K562 (cell line): Measurements from ENCODE around the gene MAGIX. TPM values are rescaled to one million over a fixed set of nuclear protein-coding genes. Genes with fewer than 3 reads are reported as not detected.

ENCODE experiments used
- AFF4 ChIP-seq: sonication (generic); formaldehyde crosslinking; IDR thresholded peaks from 2 replicates; pipeline ENCODE4 v1.8.0; 2023; ENCODE audit warnings: mild to moderate bottlenecking, missing genetic modification reagents
- DDX20 ChIP-seq: fragments of 450-650 bp; IDR thresholded peaks from 2 replicates; pipeline ENCODE4 v1.6.1; 2016; ENCODE audit warnings: missing genetic modification characterization, low read depth, mild to moderate bottlenecking, missing compliant biosample characterization, moderate library complexity
- DIDO1 ChIP-seq: fragments of 450-650 bp; IDR thresholded peaks from 2 replicates; pipeline ENCODE4 v1.6.1; 2016; ENCODE audit warnings: low read depth, missing biosample characterization, missing genetic modification characterization
- FOXM1 ChIP-seq, 2 experiments: fragments of 450-650 bp in 1 of 2; sonication (generic) in 1 of 2; formaldehyde crosslinking in 1 of 2; IDR thresholded peaks; 2 replicates each; pipeline versions ENCODE4 v1.6.1 to v1.9.0; 2017 to 2022; ENCODE audit warnings: low read depth in 2 of 2, mild to moderate bottlenecking in 2 of 2, missing genetic modification reagents in 1 of 2, moderate library complexity in 1 of 2
- FOXO4 ChIP-seq: fragments of 450-650 bp; formaldehyde crosslinking; IDR thresholded peaks from 2 replicates; pipeline ENCODE4 v1.4.0; 2020; ENCODE audit warnings: mild to moderate bottlenecking, moderate library complexity
- GTF2B ChIP-seq: IDR thresholded peaks from 2 replicates; pipeline ENCODE4 v1.6.1; 2011; ENCODE audit not compliant: insufficient read length; ENCODE audit errors: extremely low read depth
- XRCC5 ChIP-seq: fragments of 200-400 bp; formaldehyde crosslinking; IDR thresholded peaks from 2 replicates; pipeline ENCODE4 v1.6.1; 2017; ENCODE audit warnings: low read depth, mild to moderate bottlenecking, low read length
- ZNF561 ChIP-seq: fragments of 450-650 bp; formaldehyde crosslinking; conservative IDR thresholded peaks from 2 replicates; pipeline ENCODE4 v1.4.0; 2020; ENCODE audit warnings: mild to moderate bottlenecking, moderate library complexity
- ZNF77 ChIP-seq: fragments of 250-450 bp; sonication (Bioruptor Pico); IDR thresholded peaks from 2 replicates; pipeline ENCODE4 v1.5.0; 2020
- polyA plus RNA-seq, 8 experiments: library from polyadenylated mRNA; depleted of rRNA in 4 of 8; stranded (reverse) in 5 of 8; unstranded in 3 of 8; fragments of >200 nt; fragmentation: Nextera tagmentation in 2 of 8; fragmentation: Illumina TruSeq in 1 of 8; extraction: Ambion mirVana in 2 of 8; extraction: Trizol in 1 of 8; gene quantifications; 2 replicates each; pipeline versions ENCODE4 v1.2.1 to v1.2.3, GENCODE V29; 2011 to 2014; ENCODE audit warnings: inconsistent platforms in 1 of 8, missing spikeins in 1 of 8
- total RNA-seq, 7 experiments: library from RNA; depleted of rRNA in 6 of 7; stranded (reverse); fragments of >200 nt in 6 of 7; fragmentation: Illumina TruSeq in 2 of 7; extraction: Trizol in 2 of 7; gene quantifications; 2 replicates each; pipeline versions ENCODE4 v1.2.1 to v1.2.3, GENCODE V29; 2011 to 2021; ENCODE audit warnings: low replicate concordance in 1 of 7
- TF ChIP-seq, protein P1 (sequence below), 2 experiments: IDR thresholded peaks; 2 replicates each; pipeline ENCODE4 v1.6.1; 2011; ENCODE audit warnings: borderline replicate concordance in 1 of 2, control low read depth in 1 of 2, low read depth in 1 of 2, low read length in 1 of 2, mild to moderate bottlenecking in 1 of 2, mixed read lengths in 1 of 2, moderate library complexity in 1 of 2; ENCODE audit not compliant: insufficient read depth in 1 of 2, insufficient read length in 1 of 2, poor library complexity in 1 of 2, severe bottlenecking in 1 of 2; ENCODE audit errors: extremely low read depth in 1 of 2
- TF ChIP-seq, protein P2 (sequence below): fragments of 250-450 bp; sonication (Bioruptor Pico); IDR thresholded peaks from 2 replicates; pipeline ENCODE4 v1.4.0; 2020; ENCODE audit warnings: mild to moderate bottlenecking, moderate library complexity, borderline replicate concordance
- TF ChIP-seq, protein P3 (sequence below): fragments of 450-650 bp; formaldehyde crosslinking; IDR thresholded peaks from 2 replicates; pipeline ENCODE4 v1.4.0; 2020; ENCODE audit warnings: mild to moderate bottlenecking, moderate library complexity

The MAGIX gene
- total and polyA plus RNA-seq, 9 of the 15 experiments (the other 6 are each of a cell fraction or from before 2014, with no cell fraction given): 0.08 to 3.5 (median 0.47) TPM

DNA sequence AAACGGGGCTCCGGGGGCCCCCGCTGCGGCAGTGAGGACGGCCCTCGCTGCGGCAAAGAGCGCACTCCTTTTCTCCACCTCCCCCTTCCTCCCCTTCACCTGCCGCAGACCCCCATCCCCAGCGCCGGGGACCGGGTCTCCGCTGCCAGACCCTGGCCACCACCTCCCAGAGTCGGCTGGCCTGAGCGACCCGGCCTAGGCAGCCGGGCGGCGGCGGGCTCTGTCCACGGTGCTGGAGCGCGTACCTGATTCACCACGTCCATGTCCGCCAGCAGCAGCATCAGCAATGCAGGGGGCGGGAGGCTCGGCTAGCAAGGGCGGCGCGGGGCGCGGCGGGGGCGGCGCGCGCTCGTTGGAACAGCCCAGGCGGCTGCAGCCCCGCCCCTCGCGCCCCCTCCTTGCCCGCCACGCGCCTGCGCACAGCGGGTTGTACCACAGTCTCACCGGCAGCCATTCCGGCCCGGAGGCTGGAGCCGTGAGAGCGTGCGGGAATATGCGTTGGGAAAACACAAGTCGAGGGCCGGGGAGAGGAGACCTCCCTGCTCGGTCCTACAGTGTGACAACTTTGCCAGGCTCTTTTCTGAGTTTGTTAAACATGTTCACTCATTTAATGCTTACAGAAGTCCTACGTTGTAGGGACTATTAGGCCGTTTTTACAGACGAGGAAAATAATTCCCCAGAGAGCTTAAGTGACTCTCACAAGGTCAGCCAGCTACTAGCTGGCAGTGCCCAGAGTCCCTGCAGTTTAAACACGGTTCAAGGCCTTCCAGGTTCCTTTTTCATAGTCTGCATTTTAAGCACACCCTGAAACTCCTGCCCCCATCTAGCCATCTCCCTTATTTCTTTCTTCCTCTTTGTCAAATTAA lies 37.6 kb downstream of the MAGIX start, which contains the start of gene SYP (continued):
- TF ChIP-seq FOXM1 (IDR thresholded peaks at IDR 0.05; ENCODE audit: low read depth) (no peak), FOXM1 (CRISPR knock-in tag; IDR thresholded peaks at IDR 0.05; ENCODE audit: low read depth) (peak; percentile 83; the same call in 1 of the 2 replicates), DIDO1 (no peak), FOXO4 (CRISPR knock-in tag) (no peak), DDX20 (tag) (no peak), AFF4 (CRISPR knock-in tag) (peak; percentile 80; the same call in 1 of the 2 replicates), ZNF561 (CRISPR knock-in tag) (no peak), XRCC5 (peak; percentile 82; the same call in 1 of the 2 replicates), GTF2B (no peak), ZNF77 (no peak)
- TF ChIP-seq, protein P1, sequence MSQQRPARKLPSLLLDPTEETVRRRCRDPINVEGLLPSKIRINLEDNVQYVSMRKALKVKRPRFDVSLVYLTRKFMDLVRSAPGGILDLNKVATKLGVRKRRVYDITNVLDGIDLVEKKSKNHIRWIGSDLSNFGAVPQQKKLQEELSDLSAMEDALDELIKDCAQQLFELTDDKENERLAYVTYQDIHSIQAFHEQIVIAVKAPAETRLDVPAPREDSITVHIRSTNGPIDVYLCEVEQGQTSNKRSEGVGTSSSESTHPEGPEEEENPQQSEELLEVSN (IDR thresholded peaks at IDR 0.05; ENCODE audit: borderline replicate concordance in 1 of 2, extremely low read depth in 1 of 2, insufficient read depth in 1 of 2, insufficient read length in 1 of 2, low read depth in 1 of 2, low read length in 1 of 2, poor library complexity in 1 of 2, severe bottlenecking in 1 of 2): peak; percentile 30 to 55
- TF ChIP-seq, protein P2, sequence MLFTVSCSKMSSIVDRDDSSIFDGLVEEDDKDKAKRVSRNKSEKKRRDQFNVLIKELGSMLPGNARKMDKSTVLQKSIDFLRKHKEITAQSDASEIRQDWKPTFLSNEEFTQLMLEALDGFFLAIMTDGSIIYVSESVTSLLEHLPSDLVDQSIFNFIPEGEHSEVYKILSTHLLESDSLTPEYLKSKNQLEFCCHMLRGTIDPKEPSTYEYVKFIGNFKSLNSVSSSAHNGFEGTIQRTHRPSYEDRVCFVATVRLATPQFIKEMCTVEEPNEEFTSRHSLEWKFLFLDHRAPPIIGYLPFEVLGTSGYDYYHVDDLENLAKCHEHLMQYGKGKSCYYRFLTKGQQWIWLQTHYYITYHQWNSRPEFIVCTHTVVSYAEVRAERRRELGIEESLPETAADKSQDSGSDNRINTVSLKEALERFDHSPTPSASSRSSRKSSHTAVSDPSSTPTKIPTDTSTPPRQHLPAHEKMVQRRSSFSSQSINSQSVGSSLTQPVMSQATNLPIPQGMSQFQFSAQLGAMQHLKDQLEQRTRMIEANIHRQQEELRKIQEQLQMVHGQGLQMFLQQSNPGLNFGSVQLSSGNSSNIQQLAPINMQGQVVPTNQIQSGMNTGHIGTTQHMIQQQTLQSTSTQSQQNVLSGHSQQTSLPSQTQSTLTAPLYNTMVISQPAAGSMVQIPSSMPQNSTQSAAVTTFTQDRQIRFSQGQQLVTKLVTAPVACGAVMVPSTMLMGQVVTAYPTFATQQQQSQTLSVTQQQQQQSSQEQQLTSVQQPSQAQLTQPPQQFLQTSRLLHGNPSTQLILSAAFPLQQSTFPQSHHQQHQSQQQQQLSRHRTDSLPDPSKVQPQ (CRISPR knock-in tag): no peak
- TF ChIP-seq, protein P3, sequence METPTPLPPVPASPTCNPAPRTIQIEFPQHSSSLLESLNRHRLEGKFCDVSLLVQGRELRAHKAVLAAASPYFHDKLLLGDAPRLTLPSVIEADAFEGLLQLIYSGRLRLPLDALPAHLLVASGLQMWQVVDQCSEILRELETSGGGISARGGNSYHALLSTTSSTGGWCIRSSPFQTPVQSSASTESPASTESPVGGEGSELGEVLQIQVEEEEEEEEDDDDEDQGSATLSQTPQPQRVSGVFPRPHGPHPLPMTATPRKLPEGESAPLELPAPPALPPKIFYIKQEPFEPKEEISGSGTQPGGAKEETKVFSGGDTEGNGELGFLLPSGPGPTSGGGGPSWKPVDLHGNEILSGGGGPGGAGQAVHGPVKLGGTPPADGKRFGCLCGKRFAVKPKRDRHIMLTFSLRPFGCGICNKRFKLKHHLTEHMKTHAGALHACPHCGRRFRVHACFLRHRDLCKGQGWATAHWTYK (CRISPR knock-in tag): peak; percentile 52; the same call in 1 of the 2 replicates
